ENCODE measurements around the gene ANKRD34B.

ANKRD34B gene

GRCh38 chr5:80569086-80569960 lies 757 bp downstream of the ANKRD34B start:
- DNase-seq = no peak

- no peak for DNase-seq
Measured at GRCh38 chr5:80568251-80568650, 1.8 kb downstream of the ANKRD34B start.

- no peak for DNase-seq
Measured at GRCh38 chr5:80566711-80567259, 3.3 kb downstream of the ANKRD34B start.

- peak; percentile 9 for DNase-seq
Measured at GRCh38 chr5:80565330-80565729, 4.8 kb downstream of the ANKRD34B start.

GRCh38 chr5:80559244-80559643 lies 10.8 kb downstream of the ANKRD34B start:
- DNase-seq = no peak

- no peak for DNase-seq
Measured at GRCh38 chr5:80555099-80555498, 15.0 kb downstream of the ANKRD34B start.

GRCh38 chr5:80554646-80555045 lies 15.4 kb downstream of the ANKRD34B start:
- no peak for DNase-seq

GRCh38 chr5:80541392-80541791 lies 28.7 kb downstream of the ANKRD34B start:
- no peak for DNase-seq

GRCh38 chr5:80540691-80541090 lies 29.4 kb downstream of the ANKRD34B start:
- no peak for DNase-seq

- DNase-seq = no peak
Measured at GRCh38 chr5:80516826-80517225, 53.3 kb downstream of the ANKRD34B start.

GRCh38 chr5:80509362-80509761 lies 60.7 kb downstream of the ANKRD34B start:
- no peak for DNase-seq

- DNase-seq = no peak
Measured at GRCh38 chr5:80508844-80509243, 61.2 kb downstream of the ANKRD34B start.

GRCh38 chr5:80507663-80508062 lies 62.4 kb downstream of the ANKRD34B start:
- DNase-seq = no peak
